GM10266 (cell line): ENCODE data around the gene SPP1.

Experiments
- DNase-seq: peaks from one replicate; pipeline ENCODE4 v3.0.0; 2012; ENCODE audit errors: extremely low spot score
- TF ChIP-seq, protein P1 (sequence below): IDR thresholded peaks from 2 replicates; pipeline ENCODE4 v1.5.1; 2012; ENCODE audit warnings: mild to moderate bottlenecking, low read depth; ENCODE audit not compliant: control insufficient read depth, insufficient read depth; ENCODE audit errors: missing control alignments

Gene SPP1

DNA sequence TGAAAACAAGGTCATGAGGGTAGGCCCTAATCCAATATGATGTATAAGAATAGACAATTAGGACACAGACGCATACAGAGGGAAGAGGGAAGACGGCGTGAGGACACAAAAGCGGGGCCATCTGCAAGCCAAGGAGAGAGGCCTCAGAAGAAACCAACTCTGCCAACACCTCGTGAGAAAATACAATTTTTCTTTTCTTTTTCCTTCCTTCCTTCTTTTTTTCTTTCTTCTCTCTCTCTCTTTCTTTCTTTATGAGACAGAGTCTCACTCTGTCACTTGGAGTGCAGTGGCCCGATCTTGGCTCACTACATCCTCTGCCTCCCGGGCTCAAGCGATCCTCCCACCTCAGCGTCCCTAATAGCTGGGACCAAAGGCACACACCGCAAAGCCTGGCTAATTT, 30.4 kb downstream of the SPP1 start:
- TF ChIP-seq, protein P1, sequence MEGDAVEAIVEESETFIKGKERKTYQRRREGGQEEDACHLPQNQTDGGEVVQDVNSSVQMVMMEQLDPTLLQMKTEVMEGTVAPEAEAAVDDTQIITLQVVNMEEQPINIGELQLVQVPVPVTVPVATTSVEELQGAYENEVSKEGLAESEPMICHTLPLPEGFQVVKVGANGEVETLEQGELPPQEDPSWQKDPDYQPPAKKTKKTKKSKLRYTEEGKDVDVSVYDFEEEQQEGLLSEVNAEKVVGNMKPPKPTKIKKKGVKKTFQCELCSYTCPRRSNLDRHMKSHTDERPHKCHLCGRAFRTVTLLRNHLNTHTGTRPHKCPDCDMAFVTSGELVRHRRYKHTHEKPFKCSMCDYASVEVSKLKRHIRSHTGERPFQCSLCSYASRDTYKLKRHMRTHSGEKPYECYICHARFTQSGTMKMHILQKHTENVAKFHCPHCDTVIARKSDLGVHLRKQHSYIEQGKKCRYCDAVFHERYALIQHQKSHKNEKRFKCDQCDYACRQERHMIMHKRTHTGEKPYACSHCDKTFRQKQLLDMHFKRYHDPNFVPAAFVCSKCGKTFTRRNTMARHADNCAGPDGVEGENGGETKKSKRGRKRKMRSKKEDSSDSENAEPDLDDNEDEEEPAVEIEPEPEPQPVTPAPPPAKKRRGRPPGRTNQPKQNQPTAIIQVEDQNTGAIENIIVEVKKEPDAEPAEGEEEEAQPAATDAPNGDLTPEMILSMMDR = no peak
- DNase-seq = no peak

GRCh38 chr4:88006956-88007303, 31.4 kb downstream of the SPP1 start:
- DNase-seq = peak; percentile 16
- TF ChIP-seq, protein P1 = no peak

DNA sequence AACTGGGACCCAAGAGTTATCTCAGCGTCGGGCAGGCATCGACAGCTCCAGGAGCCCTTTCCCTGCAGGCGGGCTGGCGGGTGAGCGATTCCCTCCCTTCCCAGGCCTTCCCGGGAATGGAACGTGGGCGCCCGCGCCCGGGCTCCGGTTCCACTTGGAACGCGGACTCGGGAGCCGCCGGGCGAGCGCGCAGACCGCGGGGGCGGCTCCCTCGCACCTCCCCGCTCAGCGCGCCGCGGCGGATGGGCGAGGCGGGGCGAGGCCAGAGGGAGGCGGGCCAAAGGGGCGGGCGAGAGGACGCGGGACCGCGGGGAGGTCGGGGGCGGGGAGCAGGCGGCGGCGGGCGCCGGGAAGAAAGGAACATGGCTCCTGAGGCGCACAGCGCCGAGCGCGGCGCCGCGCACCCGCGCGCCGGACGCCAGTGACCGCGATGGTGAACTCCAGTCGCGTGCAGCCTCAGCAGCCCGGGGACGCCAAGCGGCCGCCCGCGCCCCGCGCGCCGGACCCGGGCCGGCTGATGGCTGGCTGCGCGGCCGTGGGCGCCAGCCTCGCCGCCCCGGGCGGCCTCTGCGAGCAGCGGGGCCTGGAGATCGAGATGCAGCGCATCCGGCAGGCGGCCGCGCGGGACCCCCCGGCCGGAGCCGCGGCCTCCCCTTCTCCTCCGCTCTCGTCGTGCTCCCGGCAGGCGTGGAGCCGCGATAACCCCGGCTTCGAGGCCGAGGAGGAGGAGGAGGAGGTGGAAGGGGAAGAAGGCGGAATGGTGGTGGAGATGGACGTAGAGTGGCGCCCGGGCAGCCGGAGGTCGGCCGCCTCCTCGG, 32.0 kb downstream of the SPP1 start, which contains the start of gene PKD2:
TSS of gene PKD2 (plus strand) at position 332 of the 818 bp plus-strand sequence. CDS start at position 431, 99 bp downstream.
- TF ChIP-seq, protein P1 = no peak
- DNase-seq = peak; percentile 93

- peak; percentile 66 for DNase-seq
These were observed 32.7 kb downstream of the SPP1 start for GRCh38 chr4:88008122-88008742.

DNA sequence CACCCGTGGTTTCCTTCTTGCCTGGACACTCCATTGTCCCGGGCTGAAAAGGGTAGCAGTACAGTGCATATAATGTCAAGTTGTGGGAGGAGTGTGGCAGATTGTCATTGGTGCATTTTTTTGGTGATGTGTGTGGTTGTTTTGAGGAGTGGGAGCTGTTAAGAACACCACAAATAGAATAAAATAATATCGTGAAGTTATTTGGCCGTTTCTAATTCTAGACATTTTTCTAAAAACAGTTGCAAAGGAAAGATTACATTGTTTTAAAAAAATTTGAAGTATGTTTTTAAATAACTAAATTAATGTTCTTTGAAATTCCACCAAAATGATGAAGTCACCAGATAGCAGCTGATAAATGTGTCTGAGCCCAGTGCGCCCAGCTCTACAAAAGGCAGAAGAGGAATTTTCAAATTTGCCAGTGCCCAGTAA, 33.2 kb downstream of the SPP1 start:
- TF ChIP-seq, protein P1 = no peak
- peak; percentile 43 for DNase-seq

More at GRCh38 chr4:88008122-88008742, 32.7 kb downstream of the SPP1 start:
- TF ChIP-seq, protein P1 = no peak

DNA sequence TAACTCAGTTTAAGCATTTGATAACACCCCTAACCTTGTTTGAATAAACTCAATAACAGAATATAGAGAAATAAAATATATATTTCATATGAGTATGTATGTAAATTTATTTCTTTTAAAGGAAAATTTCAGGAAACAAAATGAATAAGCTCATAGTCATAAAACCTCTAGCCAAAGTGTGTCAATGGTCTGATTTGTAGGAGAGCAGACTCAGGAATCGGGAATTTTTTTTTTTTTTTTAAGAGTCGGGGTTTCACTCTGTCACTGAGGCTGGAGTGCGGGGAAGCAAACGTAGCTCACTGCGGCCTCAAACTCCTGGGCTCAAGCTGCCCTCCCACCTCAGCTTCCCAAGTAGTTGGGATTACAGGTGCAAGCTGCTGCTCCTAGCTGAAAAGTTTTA, 34.4 kb downstream of the SPP1 start:
- TF ChIP-seq, protein P1 = no peak

GRCh38 chr4:88010966-88011365, 35.5 kb downstream of the SPP1 start:
- TF ChIP-seq, protein P1 = no peak
- DNase-seq = no peak

More for the DNA sequence above, 34.4 kb downstream of the SPP1 start:
- no peak for DNase-seq
